HUES48 (cell line): Measurements from ENCODE around the gene PPIE.
A peak's percentile ranks its signal among the peaks of the same experiment; 100 is the strongest.

Source experiments
- H3K27ac ChIP-seq: one replicate; pipeline ENCODE4 v1.7.0; 2013; ENCODE audit warnings: low read depth, low read length, inconsistent platforms
- H3K27me3 ChIP-seq: 2 replicates; pipeline ENCODE4 v1.6.1; 2013; ENCODE audit warnings: mild to moderate bottlenecking, low read length; ENCODE audit not compliant: control insufficient read depth, insufficient read depth
- H3K36me3 ChIP-seq: 2 replicates; pipeline ENCODE4 v1.6.1; 2013; ENCODE audit warnings: low read length; ENCODE audit not compliant: control insufficient read depth, insufficient read depth
- H3K4me1 ChIP-seq: 2 replicates; pipeline ENCODE4 v1.6.1; 2013; ENCODE audit warnings: mild to moderate bottlenecking, low read length; ENCODE audit not compliant: control insufficient read depth, insufficient read depth
- H3K4me3 ChIP-seq: 2 replicates; pipeline ENCODE4 v1.5.1; 2013; ENCODE audit warnings: mild to moderate bottlenecking, low read depth, low read length
- H3K9ac ChIP-seq: 2 replicates; pipeline ENCODE4 v1.6.1; 2013; ENCODE audit warnings: mild to moderate bottlenecking, low read depth, low read length, moderate library complexity
- H3K9me3 ChIP-seq: 2 replicates; pipeline ENCODE4 v1.6.1; 2013; ENCODE audit warnings: low read length; ENCODE audit not compliant: control insufficient read depth, insufficient read depth

The PPIE gene

GRCh38 chr1:39738622-39739366, at the start of gene PPIE:
Gene PPIE, plus strand, starts transcription at chr1:39738882. Its CDS starts 19 bp downstream, at chr1:39738901.
- Histone ChIP-seq H3K9me3 (no peaks in the 10 kb centered on the region), H3K4me3 (peak within 1 kb of the TSS; percentile 100), H3K27me3 (peaks cover 44% of the 10 kb centered on the region), H3K4me1 (no peaks in the 10 kb centered on the region), H3K27ac (peak within 1 kb of the TSS; percentile 46), H3K9ac (peak within 1 kb of the TSS; percentile 90), H3K36me3 (peaks cover 38% of the 10 kb centered on the region)

- Histone ChIP-seq H3K27me3 (peaks cover 97% of the 10 kb centered on the region), H3K4me3 (no peak overlapping the region), H3K9me3 (no peaks in the 10 kb centered on the region), H3K4me1 (peaks cover 3% of the 10 kb centered on the region; the same call in 1 of the 2 replicates), H3K36me3 (no peaks in the 10 kb centered on the region), H3K9ac (no peak overlapping the region), H3K27ac (no peak overlapping the region)
Measured at GRCh38 chr1:39689214-39689613, 49.5 kb upstream of the PPIE start.

- H3K9me3 ChIP-seq: no peaks in the 10 kb centered on the region
- H3K27ac ChIP-seq: no peak overlapping the region
- no peak overlapping the region for H3K9ac ChIP-seq
- H3K4me3 ChIP-seq: no peak overlapping the region
- H3K27me3 ChIP-seq: peaks cover 97% of the 10 kb centered on the region
- H3K36me3 ChIP-seq: no peaks in the 10 kb centered on the region
- peaks cover 3% of the 10 kb centered on the region; the same call in 1 of the 2 replicates for H3K4me1 ChIP-seq
Measured at GRCh38 chr1:39689635-39690034, 49.0 kb upstream of the PPIE start.

- no peak overlapping the region for H3K9ac ChIP-seq
- H3K27ac ChIP-seq: no peak overlapping the region
- H3K27me3 ChIP-seq: peaks cover 97% of the 10 kb centered on the region
- H3K36me3 ChIP-seq: no peaks in the 10 kb centered on the region
- H3K4me1 ChIP-seq: peaks cover 3% of the 10 kb centered on the region; the same call in 1 of the 2 replicates
- H3K9me3 ChIP-seq: no peaks in the 10 kb centered on the region
- H3K4me3 ChIP-seq: no peak overlapping the region
Measured at GRCh38 chr1:39690225-39690624, 48.5 kb upstream of the PPIE start.

GRCh38 chr1:39690794-39691382, 47.8 kb upstream of the PPIE start:
- Histone ChIP-seq H3K36me3 (no peaks in the 10 kb centered on the region), H3K27ac (no peak overlapping the region), H3K27me3 (peaks cover 100% of the 10 kb centered on the region), H3K4me3 (peak overlapping the region; percentile 49; the same call in 1 of the 2 replicates), H3K4me1 (peaks cover 3% of the 10 kb centered on the region; the same call in 1 of the 2 replicates), H3K9me3 (no peaks in the 10 kb centered on the region), H3K9ac (no peak overlapping the region)

- no peaks in the 10 kb centered on the region for H3K9me3 ChIP-seq
- peaks cover 100% of the 10 kb centered on the region for H3K27me3 ChIP-seq
- H3K4me1 ChIP-seq: peaks cover 3% of the 10 kb centered on the region; the same call in 1 of the 2 replicates
- H3K4me3 ChIP-seq: peak within 1 kb of the TSS; percentile 49
- H3K27ac ChIP-seq: no peak within 1 kb of the TSS
- H3K36me3 ChIP-seq: no peaks in the 10 kb centered on the region
- no peak within 1 kb of the TSS for H3K9ac ChIP-seq
Measured at GRCh38 chr1:39691383-39692151, 47.1 kb upstream of the PPIE start, which contains the start of gene HPCAL4. Gene HPCAL4, minus strand, starts transcription at chr1:39691433. Its CDS starts 6,830 bp downstream, at chr1:39684603.

GRCh38 chr1:39692152-39693074, 46.3 kb upstream of the PPIE start:
- no peak overlapping the region for H3K9ac ChIP-seq
- H3K27ac ChIP-seq: no peak overlapping the region
- H3K36me3 ChIP-seq: no peaks in the 10 kb centered on the region
- peaks cover 3% of the 10 kb centered on the region; the same call in 1 of the 2 replicates for H3K4me1 ChIP-seq
- H3K27me3 ChIP-seq: peaks cover 100% of the 10 kb centered on the region
- peak overlapping the region; percentile 49; the same call in 1 of the 2 replicates for H3K4me3 ChIP-seq
- H3K9me3 ChIP-seq: no peaks in the 10 kb centered on the region

GRCh38 chr1:39694026-39694425, 44.7 kb upstream of the PPIE start:
- no peaks in the 10 kb centered on the region for H3K36me3 ChIP-seq
- peaks cover 100% of the 10 kb centered on the region for H3K27me3 ChIP-seq
- H3K9me3 ChIP-seq: no peaks in the 10 kb centered on the region
- no peak overlapping the region for H3K4me3 ChIP-seq
- H3K27ac ChIP-seq: no peak overlapping the region
- H3K9ac ChIP-seq: no peak overlapping the region
- H3K4me1 ChIP-seq: peaks cover 3% of the 10 kb centered on the region; the same call in 1 of the 2 replicates

- Histone ChIP-seq H3K9me3 (no peaks in the 10 kb centered on the region), H3K27ac (no peak overlapping the region), H3K9ac (no peak overlapping the region), H3K27me3 (peaks cover 100% of the 10 kb centered on the region), H3K4me1 (peaks cover 3% of the 10 kb centered on the region; the same call in 1 of the 2 replicates), H3K4me3 (no peak overlapping the region), H3K36me3 (no peaks in the 10 kb centered on the region)
Measured at GRCh38 chr1:39695016-39695415, 43.7 kb upstream of the PPIE start.

GRCh38 chr1:39696448-39696847, 42.2 kb upstream of the PPIE start:
- Histone ChIP-seq H3K27me3 (peaks cover 100% of the 10 kb centered on the region), H3K9ac (no peak overlapping the region), H3K4me3 (no peak overlapping the region), H3K27ac (no peak overlapping the region), H3K36me3 (no peaks in the 10 kb centered on the region), H3K9me3 (no peaks in the 10 kb centered on the region), H3K4me1 (peaks cover 9% of the 10 kb centered on the region)
